NT2/D1 (cell line): ENCODE data around the gene CATSPERE.

Source experiments
- YY1 ChIP-seq: IDR thresholded peaks from 2 replicates; pipeline ENCODE4 v1.6.1; 2011; ENCODE audit not compliant: insufficient read length, insufficient read depth
- ZNF274 ChIP-seq: IDR thresholded peaks from 2 replicates; pipeline ENCODE4 v1.6.1; 2011; ENCODE audit warnings: mild to moderate bottlenecking, low read depth, low read length

DNA sequence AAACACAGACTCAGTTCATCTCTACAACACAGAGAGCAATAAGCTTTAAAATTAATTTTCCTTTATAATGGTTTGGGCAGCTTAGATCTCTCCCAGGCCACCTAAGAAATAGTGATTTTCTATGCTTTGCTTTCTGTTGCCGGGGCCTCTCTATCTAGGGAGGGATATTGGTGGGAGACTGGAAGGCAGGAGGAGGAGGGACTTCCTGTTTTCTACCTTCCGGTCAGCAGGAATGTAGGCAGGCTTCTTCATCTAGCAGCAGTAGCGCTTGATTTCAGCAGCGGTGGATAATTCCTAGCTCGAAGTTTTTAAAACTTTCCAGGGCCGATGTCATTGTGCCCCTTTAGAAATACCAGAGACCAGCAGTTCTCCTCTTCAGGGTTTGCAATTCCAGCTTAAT, 186.7 kb downstream of the CATSPERE start:
- TF ChIP-seq ZNF274 (no peak), YY1 (no peak)
